ENCODE data around the gene CPLANE2. TPM values are rescaled to one million over a fixed set of nuclear protein-coding genes. Genes with fewer than 3 reads are reported as not detected.
"Not testable (repeated sequence)": the region's sequence is repeated elsewhere in the genome, so short reads cannot be mapped to it uniquely, and the experiment has no call there.

CPLANE2 gene
- polyA plus RNA-seq, 6 donors from 2014 or later = 2.3 to 6.3 (median 3.7) TPM

- peaks cover 0 to 8% (median 3%) of the 10 kb centered on the region in 3 donors for H3K4me1 Mint-ChIP-seq
- H3K9me3 Mint-ChIP-seq = no peaks in the 10 kb centered on the region
- DNase-seq (no peak), ATAC-seq (ENCODE audit: low read depth in 2 of 2) (no peak)
- no peaks in the 10 kb centered on the region for H3K27me3 Mint-ChIP-seq
- no peak overlapping the region for H3K4me3 Mint-ChIP-seq
- no peak overlapping the region for H3K27ac Mint-ChIP-seq
- no peaks in the 10 kb centered on the region for H3K36me3 Mint-ChIP-seq
Measured at GRCh38 chr1:16196874-16197273, 40.1 kb downstream of the CPLANE2 start.

GRCh38 chr1:16196139-16196538, 40.8 kb downstream of the CPLANE2 start:
- H3K27me3 Mint-ChIP-seq; H3K4me1 Mint-ChIP-seq; H3K4me3 Mint-ChIP-seq; H3K36me3 Mint-ChIP-seq; ATAC-seq (ENCODE audit: low read depth in 2 of 2); H3K9me3 Mint-ChIP-seq; DNase-seq: not testable (repeated sequence)
- H3K27ac Mint-ChIP-seq = peak overlapping the region in 1 of 6 donors; percentile 89

- H3K9me3 Mint-ChIP-seq = no peaks in the 10 kb centered on the region
- H3K27me3 Mint-ChIP-seq = peaks cover 4 to 10% (median 9%) of the 10 kb centered on the region in 3 donors
- peaks cover 0 to 8% (median 3%) of the 10 kb centered on the region in 3 donors for H3K4me1 Mint-ChIP-seq
- ATAC-seq (ENCODE audit: low read depth in 2 of 2) (no peak), DNase-seq (no peak)
- H3K27ac Mint-ChIP-seq = no peak overlapping the region
- H3K4me3 Mint-ChIP-seq = no peak overlapping the region
- no peaks in the 10 kb centered on the region for H3K36me3 Mint-ChIP-seq
Measured at GRCh38 chr1:16195518-16195905, 41.5 kb downstream of the CPLANE2 start.

- Mint-ChIP-seq H3K4me3 (no peak overlapping the region), H3K27me3 (peaks cover 17 to 33% (median 19%) of the 10 kb centered on the region in 3 donors), H3K9me3 (no peaks in the 10 kb centered on the region), H3K4me1 (peaks cover 0 to 3% (median 0%) of the 10 kb centered on the region in 3 donors), H3K27ac (no peak overlapping the region), H3K36me3 (no peaks in the 10 kb centered on the region)
- DNase-seq = no peak
- ATAC-seq (ENCODE audit: low read depth in 2 of 2) = no peak
Measured at GRCh38 chr1:16191916-16192546, 45.0 kb downstream of the CPLANE2 start.

- Mint-ChIP-seq H3K4me3 (no peak overlapping the region), H3K4me1 (peaks cover 0 to 3% (median 0%) of the 10 kb centered on the region in 3 donors), H3K27me3 (peaks cover 17 to 33% (median 19%) of the 10 kb centered on the region in 3 donors), H3K9me3 (no peaks in the 10 kb centered on the region), H3K27ac (no peak overlapping the region), H3K36me3 (no peaks in the 10 kb centered on the region)
- no peak for DNase-seq
- no peak for ATAC-seq (ENCODE audit: low read depth in 2 of 2)
Measured at GRCh38 chr1:16191309-16191708, 45.7 kb downstream of the CPLANE2 start.

GRCh38 chr1:16189921-16190621, 46.9 kb downstream of the CPLANE2 start:
- Mint-ChIP-seq H3K4me3 (no peak overlapping the region), H3K27ac (no peak overlapping the region)
- ATAC-seq (ENCODE audit: low read depth in 2 of 2) = no peak

GRCh38 chr1:16189003-16189402, 48.0 kb downstream of the CPLANE2 start:
- peak overlapping the region in 1 of 6 donors; percentile 9 for H3K27ac Mint-ChIP-seq
- peaks cover 0 to 3% (median 0%) of the 10 kb centered on the region in 3 donors for H3K4me1 Mint-ChIP-seq
- no peaks in the 10 kb centered on the region for H3K9me3 Mint-ChIP-seq
- peaks cover 17 to 33% (median 19%) of the 10 kb centered on the region in 3 donors for H3K27me3 Mint-ChIP-seq
- H3K4me3 Mint-ChIP-seq = no peak overlapping the region
- DNase-seq (no peak), ATAC-seq (ENCODE audit: low read depth in 2 of 2) (no peak)
- H3K36me3 Mint-ChIP-seq = no peaks in the 10 kb centered on the region

More at GRCh38 chr1:16189921-16190621, 46.9 kb downstream of the CPLANE2 start:
- Mint-ChIP-seq H3K36me3 (no peaks in the 10 kb centered on the region), H3K4me1 (peaks cover 0 to 3% (median 0%) of the 10 kb centered on the region in 3 donors), H3K27me3 (peaks cover 17 to 33% (median 19%) of the 10 kb centered on the region in 3 donors), H3K9me3 (no peaks in the 10 kb centered on the region)
- DNase-seq = no peak

GRCh38 chr1:16187748-16188401, 49.1 kb downstream of the CPLANE2 start:
- peaks cover 0 to 3% (median 0%) of the 10 kb centered on the region in 3 donors for H3K4me1 Mint-ChIP-seq
- H3K27me3 Mint-ChIP-seq = peaks cover 17 to 33% (median 19%) of the 10 kb centered on the region in 3 donors
- no peak overlapping the region for H3K27ac Mint-ChIP-seq
- no peak overlapping the region for H3K4me3 Mint-ChIP-seq
- DNase-seq (peak; percentile 71), ATAC-seq (ENCODE audit: low read depth in 2 of 2) (peak; percentile 83 to 93)
- H3K9me3 Mint-ChIP-seq = no peaks in the 10 kb centered on the region
- H3K36me3 Mint-ChIP-seq = no peaks in the 10 kb centered on the region

GRCh38 chr1:16186655-16187235, 50.2 kb downstream of the CPLANE2 start:
- Mint-ChIP-seq H3K27ac (no peak overlapping the region), H3K4me3 (no peak overlapping the region)
- no peak for DNase-seq

GRCh38 chr1:16184557-16185303, 52.3 kb downstream of the CPLANE2 start:
- Mint-ChIP-seq H3K27ac (no peak overlapping the region), H3K36me3 (no peaks in the 10 kb centered on the region), H3K27me3 (peaks cover 11 to 24% (median 17%) of the 10 kb centered on the region in 3 donors), H3K4me1 (peaks cover 0 to 3% (median 0%) of the 10 kb centered on the region in 3 donors), H3K4me3 (no peak overlapping the region), H3K9me3 (no peaks in the 10 kb centered on the region)
- no peak for DNase-seq
- ATAC-seq (ENCODE audit: low read depth in 2 of 2) = no peak

More at GRCh38 chr1:16186655-16187235, 50.2 kb downstream of the CPLANE2 start:
- Mint-ChIP-seq H3K27me3 (peaks cover 17 to 36% (median 22%) of the 10 kb centered on the region in 3 donors), H3K36me3 (no peaks in the 10 kb centered on the region), H3K4me1 (peaks cover 0 to 3% (median 0%) of the 10 kb centered on the region in 3 donors), H3K9me3 (no peaks in the 10 kb centered on the region)
- no peak for ATAC-seq (ENCODE audit: low read depth in 2 of 2)

GRCh38 chr1:16183765-16184556, 53.0 kb downstream of the CPLANE2 start:
- H3K4me1 Mint-ChIP-seq = peaks cover 0 to 3% (median 0%) of the 10 kb centered on the region in 3 donors
- H3K9me3 Mint-ChIP-seq = no peaks in the 10 kb centered on the region
- H3K27ac Mint-ChIP-seq = no peak overlapping the region
- DNase-seq = no peak
- ATAC-seq (ENCODE audit: low read depth in 2 of 2) = no peak
- peaks cover 11 to 23% (median 16%) of the 10 kb centered on the region in 3 donors for H3K27me3 Mint-ChIP-seq
- H3K36me3 Mint-ChIP-seq = no peaks in the 10 kb centered on the region
- H3K4me3 Mint-ChIP-seq = no peak overlapping the region

- Mint-ChIP-seq H3K4me1 (peaks cover 0 to 3% (median 0%) of the 10 kb centered on the region in 3 donors), H3K4me3 (no peak overlapping the region), H3K9me3 (no peaks in the 10 kb centered on the region), H3K36me3 (no peaks in the 10 kb centered on the region), H3K27me3 (peaks cover 5 to 23% (median 19%) of the 10 kb centered on the region in 3 donors), H3K27ac (peak overlapping the region in 1 of 6 donors; percentile 49)
- DNase-seq (no peak), ATAC-seq (ENCODE audit: low read depth in 2 of 2) (no peak)
Measured at GRCh38 chr1:16183179-16183578, 53.8 kb downstream of the CPLANE2 start.
